K562 (cell line): ENCODE measurements around the gene IMMP2L. TPM values are rescaled to one million over a fixed set of nuclear protein-coding genes. Genes with fewer than 3 reads are reported as not detected.
A peak's percentile ranks its signal among the peaks of the same experiment; 100 is the strongest.

ENCODE experiments used
- CBFA2T3 ChIP-seq: fragments of 450-650 bp; IDR thresholded peaks from 2 replicates; pipeline ENCODE4 v1.6.1; 2017
- ETV1 ChIP-seq: fragments of 450-650 bp; conservative IDR thresholded peaks from 2 replicates; pipeline ENCODE4 v1.6.1; 2016; ENCODE audit warnings: missing genetic modification characterization, control low read depth, low read depth, missing compliant biosample characterization
- FOXP4 ChIP-seq: sonication (generic); formaldehyde crosslinking; IDR thresholded peaks from 2 replicates; pipeline ENCODE4 v1.8.0; 2022; ENCODE audit warnings: mild to moderate bottlenecking, missing genetic modification reagents, borderline replicate concordance
- GTF2F1 ChIP-seq: IDR thresholded peaks from 2 replicates; pipeline ENCODE4 v1.6.1; 2011; ENCODE audit warnings: low read depth, low read length, improper control_type of control experiment
- HDAC8 ChIP-seq: fragments of 450-650 bp; IDR thresholded peaks from 2 replicates; pipeline ENCODE4 v1.6.1; 2016; ENCODE audit warnings: mild to moderate bottlenecking, missing genetic modification characterization, moderate library complexity, missing compliant biosample characterization
- HMBOX1 ChIP-seq: sonication (generic); IDR thresholded peaks from 2 replicates; pipeline ENCODE4 v1.6.1; 2016
- HOMEZ ChIP-seq: fragments of 250-450 bp; sonication (Bioruptor Pico); IDR thresholded peaks from 2 replicates; pipeline ENCODE4 v1.4.0; 2020; ENCODE audit warnings: mild to moderate bottlenecking, moderate library complexity
- IFI16 ChIP-seq: fragments of 250-450 bp; sonication (Bioruptor Pico); IDR thresholded peaks from 2 replicates; pipeline ENCODE4 v2.1.2; 2022; ENCODE audit warnings: mild to moderate bottlenecking, inconsistent platforms
- SMARCC2 ChIP-seq: fragments of 450-650 bp; IDR thresholded peaks from 2 replicates; pipeline ENCODE4 v1.6.1; 2017; ENCODE audit warnings: antibody characterized with exemption, moderate library complexity, mild to moderate bottlenecking, low read depth
- SRSF1 ChIP-seq: fragments of 200-400 bp; formaldehyde crosslinking; IDR thresholded peaks from 2 replicates; pipeline ENCODE4 v1.6.1; 2017; ENCODE audit warnings: mild to moderate bottlenecking, low read depth, low read length, moderate library complexity
- ZBTB8A ChIP-seq: fragments of 450-650 bp; IDR thresholded peaks from 2 replicates; pipeline ENCODE4 v1.6.1; 2018; ENCODE audit warnings: mild to moderate bottlenecking, moderate library complexity; ENCODE audit not compliant: partially characterized antibody
- ZNF518B ChIP-seq: fragments of 250-450 bp; sonication (Bioruptor Pico); IDR thresholded peaks from 2 replicates; pipeline ENCODE4 v1.5.0; 2021; ENCODE audit warnings: mild to moderate bottlenecking, moderate library complexity
- ZNF609 ChIP-seq: sonication (generic); formaldehyde crosslinking; IDR thresholded peaks from 2 replicates; pipeline ENCODE4 v1.8.1; 2023; ENCODE audit warnings: missing genetic modification reagents, mild to moderate bottlenecking, borderline replicate concordance
- ZNF668 ChIP-seq: fragments of 250-450 bp; sonication (Bioruptor Pico); IDR thresholded peaks from 2 replicates; pipeline ENCODE4 v1.8.0; 2022; ENCODE audit warnings: mild to moderate bottlenecking, inconsistent platforms
- polyA plus RNA-seq, 8 experiments: library from polyadenylated mRNA; depleted of rRNA in 4 of 8; stranded (reverse) in 5 of 8; unstranded in 3 of 8; fragments of >200 nt; fragmentation: Nextera tagmentation in 2 of 8; fragmentation: Illumina TruSeq in 1 of 8; extraction: Ambion mirVana in 2 of 8; extraction: Trizol in 1 of 8; gene quantifications; 2 replicates each; pipeline versions ENCODE4 v1.2.1 to v1.2.3, GENCODE V29; 2011 to 2014; ENCODE audit warnings: inconsistent platforms in 1 of 8, missing spikeins in 1 of 8
- total RNA-seq, 7 experiments: library from RNA; depleted of rRNA in 6 of 7; stranded (reverse); fragments of >200 nt in 6 of 7; fragmentation: Illumina TruSeq in 2 of 7; extraction: Trizol in 2 of 7; gene quantifications; 2 replicates each; pipeline versions ENCODE4 v1.2.1 to v1.2.3, GENCODE V29; 2011 to 2021; ENCODE audit warnings: low replicate concordance in 1 of 7

IMMP2L gene
- total and polyA plus RNA-seq, 9 of the 15 experiments (the other 6 are each of a cell fraction or from before 2014, with no cell fraction given), result 29.7 to 116 (median 53.0) TPM

GRCh38 chr7:111486472-111487142, 75.7 kb downstream of the IMMP2L start (continued):
- TF ChIP-seq GTF2F1, result no peak
- TF ChIP-seq ZNF609, result no peak
- no peak for TF ChIP-seq CBFA2T3
- TF ChIP-seq HDAC8, result no peak
- no peak for TF ChIP-seq IFI16 (CRISPR knock-in tag)
- TF ChIP-seq ZNF668 (CRISPR knock-in tag), result no peak
- TF ChIP-seq FOXP4, result no peak
- no peak for TF ChIP-seq HOMEZ
- TF ChIP-seq ETV1 (tag), result no peak
- peak; percentile 64; the same call in 1 of the 2 replicates for TF ChIP-seq HMBOX1
- TF ChIP-seq SRSF1, result no peak
- TF ChIP-seq ZBTB8A, result no peak
- TF ChIP-seq SMARCC2, result peak; percentile 58; the same call in 1 of the 2 replicates
- no peak; the same call in 1 of the 2 replicates for TF ChIP-seq ZNF518B (CRISPR knock-in tag)
